K562 treated with DMSO at 1 percent for 24 hours (cell line): Measurements from ENCODE around the gene KRTAP19-7. TPM values are rescaled to one million over a fixed set of nuclear protein-coding genes. Genes with fewer than 3 reads are reported as not detected.

Experiments used
- total RNA-seq: library from RNA; unstranded; fragments of 300-600 nt; gene quantifications from 2 replicates; pipeline ENCODE4 v1.2.3, GENCODE V29; 2022; ENCODE audit warnings: low read depth; ENCODE audit not compliant: insufficient read depth

The KRTAP19-7 gene
- not detected in 2 replicates for total RNA-seq

GRCh38 chr21:30561264-30561895 lies at the start of gene KRTAP19-7:
Gene KRTAP19-7 (minus strand): TSS chr21:30561314. CDS start chr21:30561289, 25 bp downstream.

GRCh38 chr21:30600787-30601186 lies 39.7 kb upstream of the KRTAP19-7 start, which contains the start of gene KRTAP22-1:
Gene KRTAP22-1 (plus strand): TSS chr21:30601087.

GRCh38 chr21:30598802-30599201 lies 37.7 kb upstream of the KRTAP19-7 start, which contains the start of gene KRTAP6-2:
Gene KRTAP6-2 (minus strand): TSS chr21:30598902. CDS start chr21:30598874, 28 bp downstream.

GRCh38 chr21:30592140-30592539 lies 31.0 kb upstream of the KRTAP19-7 start, which contains the start of gene KRTAP6-3:
Gene KRTAP6-3 (plus strand): TSS chr21:30592440. CDS start chr21:30592446, 6 bp downstream.

GRCh38 chr21:30590297-30590696 lies 29.2 kb upstream of the KRTAP19-7 start, which contains the start of gene KRTAP22-2:
Gene KRTAP22-2 (minus strand): TSS chr21:30590397.

GRCh38 chr21:30541764-30542163 lies 19.4 kb downstream of the KRTAP19-7 start, which contains the start of gene KRTAP19-6:
Gene KRTAP19-6 (minus strand): TSS chr21:30541864. CDS start chr21:30541833, 31 bp downstream.

Other genes starting within 250 kb of the KRTAP19-7 start
- gene KRTAP26-1, start 241.0 kb downstream of the KRTAP19-7 start, total RNA-seq: not detected in 2 replicates
- gene KRTAP27-1, start 223.6 kb downstream of the KRTAP19-7 start, total RNA-seq: not detected in 2 replicates
- gene KRTAP23-1, start 212.7 kb downstream of the KRTAP19-7 start, total RNA-seq: not detected in 2 replicates
- gene KRTAP13-2, start 189.0 kb downstream of the KRTAP19-7 start, total RNA-seq: not detected in 2 replicates
- not detected in 2 replicates for gene KRTAP13-1, start 165.3 kb downstream of the KRTAP19-7 start, total RNA-seq
- gene KRTAP13-3, start 135.4 kb downstream of the KRTAP19-7 start, total RNA-seq: not detected in 2 replicates
- not detected in 2 replicates for gene KRTAP13-4, start 131.1 kb downstream of the KRTAP19-7 start, total RNA-seq
- not detected in 2 replicates for gene KRTAP15-1, start 121.0 kb downstream of the KRTAP19-7 start, total RNA-seq
- gene KRTAP19-1, start 80.9 kb downstream of the KRTAP19-7 start, total RNA-seq: not detected in 2 replicates
- gene KRTAP19-2, start 73.9 kb downstream of the KRTAP19-7 start, total RNA-seq: not detected in 2 replicates
- gene KRTAP19-3, start 69.3 kb downstream of the KRTAP19-7 start, total RNA-seq: not detected in 2 replicates
- not detected in 2 replicates for gene KRTAP19-4, start 64.1 kb downstream of the KRTAP19-7 start, total RNA-seq
- not detected in 2 replicates for gene KRTAP19-5, start 59.2 kb downstream of the KRTAP19-7 start, total RNA-seq
- gene KRTAP19-6, start 19.4 kb downstream of the KRTAP19-7 start, total RNA-seq: not detected in 2 replicates
- not detected in 2 replicates for gene KRTAP22-2, start 29.1 kb upstream of the KRTAP19-7 start, total RNA-seq
- not detected in 2 replicates for gene KRTAP6-3, start 31.1 kb upstream of the KRTAP19-7 start, total RNA-seq
- not detected in 2 replicates for gene KRTAP6-2, start 37.6 kb upstream of the KRTAP19-7 start, total RNA-seq
- not detected in 2 replicates for gene KRTAP22-1, start 39.8 kb upstream of the KRTAP19-7 start, total RNA-seq
- not detected in 2 replicates for gene KRTAP6-1, start 52.6 kb upstream of the KRTAP19-7 start, total RNA-seq
- gene KRTAP20-1, start 55.1 kb upstream of the KRTAP19-7 start, total RNA-seq: not detected in 2 replicates
- not detected in 2 replicates for gene KRTAP20-4, start 59.3 kb upstream of the KRTAP19-7 start, total RNA-seq
- gene KRTAP20-2, start 73.9 kb upstream of the KRTAP19-7 start, total RNA-seq: not detected in 2 replicates
- not detected in 2 replicates for gene KRTAP20-3, start 81.5 kb upstream of the KRTAP19-7 start, total RNA-seq
- not detected in 2 replicates for gene KRTAP21-3, start 157.5 kb upstream of the KRTAP19-7 start, total RNA-seq
- not detected in 2 replicates for gene KRTAP21-2, start 185.9 kb upstream of the KRTAP19-7 start, total RNA-seq
- not detected in 2 replicates for gene KRTAP21-1, start 194.1 kb upstream of the KRTAP19-7 start, total RNA-seq